Measurements from ENCODE around the gene NPAS3.

- TF ChIP-seq CTCF (IDR thresholded peaks at IDR 0.05; ENCODE audit: extremely low read depth in 1 of 2, insufficient read depth in 1 of 2, low read depth in 1 of 2, low read length in 2 of 2) (no peak), POLR2A (IDR thresholded peaks at IDR 0.05; ENCODE audit: low read depth, low read length) (no peak)
Observed at GRCh38 chr14:33799705-33800570, 861.3 kb downstream of the NPAS3 start.

Data from endothelial cell of umbilical vein (primary cell).